Vagina (tissue), 2 donors: ENCODE results near the gene MRPS15.

Source experiments
- CTCF ChIP-seq, 3 experiments: fragments of 450-650 bp in 2 of 3; fragments of 200-600 bp in 1 of 3; sonication (generic) in 1 of 3; IDR thresholded peaks; one replicate each; pipeline ENCODE4 v1.5.1; 2017 to 2019; ENCODE audit warnings: antibody characterized with exemption in 3 of 3, mild to moderate bottlenecking in 2 of 3, moderate library complexity in 2 of 3
- POLR2A ChIP-seq, 2 donors: fragments of 450-650 bp; IDR thresholded peaks; one replicate each; pipeline ENCODE4 v1.6.1; 2017; ENCODE audit warnings: antibody characterized with exemption in 2 of 2, mild to moderate bottlenecking in 2 of 2, moderate library complexity in 2 of 2
- POLR2AphosphoS5 ChIP-seq, 2 donors: sonication (generic); formaldehyde crosslinking; IDR thresholded peaks; one replicate each; pipeline ENCODE4 v1.9.0; 2017; ENCODE audit warnings: antibody characterized with exemption in 2 of 2, mild to moderate bottlenecking in 2 of 2, low read depth in 1 of 2; ENCODE audit not compliant: insufficient read depth in 1 of 2

DNA sequence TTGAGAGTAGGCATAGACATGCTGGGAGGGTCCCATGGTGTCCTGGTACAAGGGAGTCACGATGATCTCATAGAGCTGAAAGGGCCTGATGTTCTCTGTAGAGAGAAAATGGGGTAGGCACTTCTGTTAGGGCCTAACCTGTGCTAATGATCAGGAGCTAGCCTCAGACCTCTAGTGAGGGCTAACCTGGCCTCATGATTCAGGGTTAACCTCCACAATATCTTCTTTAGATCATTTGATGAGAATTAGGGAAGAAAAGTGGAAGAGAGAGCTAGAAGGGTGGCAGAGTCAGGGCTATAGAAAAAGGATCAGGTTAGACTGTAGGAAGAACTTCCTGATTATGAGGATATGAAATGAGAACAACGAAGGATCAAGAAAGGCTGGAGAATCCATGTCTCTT lies 5.0 kb upstream of the MRPS15 start:
- TF ChIP-seq POLR2AphosphoS5 (IDR thresholded peaks at IDR 0.05; ENCODE audit: insufficient read depth in 1 of 2, low read depth in 1 of 2) (no peak), POLR2A (IDR thresholded peaks at IDR 0.05) (no peak), CTCF (IDR thresholded peaks at IDR 0.05) (no peak)
